ENCODE measurements around the gene COPRS.
"Not testable (repeated sequence)": the region's sequence is repeated elsewhere in the genome, so short reads cannot be mapped to it uniquely, and the experiment has no call there.

The COPRS gene

DNA sequence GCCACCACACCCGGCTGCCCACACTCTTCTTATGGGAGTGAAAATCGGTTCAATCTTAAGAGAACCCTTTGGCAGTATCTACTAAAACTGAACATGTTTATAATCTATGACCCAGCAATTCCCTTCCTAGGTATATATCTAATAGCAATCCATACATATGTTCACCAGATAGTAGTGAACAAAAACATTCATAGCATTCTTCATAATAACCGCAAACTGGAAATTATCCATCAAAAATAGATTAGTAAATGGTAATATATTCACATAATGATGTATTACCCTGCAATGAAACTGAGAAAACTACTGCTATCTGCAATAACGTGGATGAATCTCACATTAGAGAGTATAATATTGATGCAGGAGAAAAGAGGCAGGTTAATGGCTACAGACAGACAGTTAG, 23.1 kb downstream of the COPRS start:
- Histone ChIP-seq H2AFZ (ENCODE audit: low read depth, low read length) (no peak overlapping the region), H3K27me3 (ENCODE audit: insufficient read depth, low read length) (peaks cover 5% of the 10 kb centered on the region), H3K9me3 (ENCODE audit: low read length) (no peaks in the 10 kb centered on the region), H3K4me1 (ENCODE audit: insufficient read depth, low read length) (no peaks in the 10 kb centered on the region), H3K36me3 (ENCODE audit: insufficient read depth, low read length) (no peaks in the 10 kb centered on the region), H3K4me3 (ENCODE audit: low read length) (no peak overlapping the region)

DNA sequence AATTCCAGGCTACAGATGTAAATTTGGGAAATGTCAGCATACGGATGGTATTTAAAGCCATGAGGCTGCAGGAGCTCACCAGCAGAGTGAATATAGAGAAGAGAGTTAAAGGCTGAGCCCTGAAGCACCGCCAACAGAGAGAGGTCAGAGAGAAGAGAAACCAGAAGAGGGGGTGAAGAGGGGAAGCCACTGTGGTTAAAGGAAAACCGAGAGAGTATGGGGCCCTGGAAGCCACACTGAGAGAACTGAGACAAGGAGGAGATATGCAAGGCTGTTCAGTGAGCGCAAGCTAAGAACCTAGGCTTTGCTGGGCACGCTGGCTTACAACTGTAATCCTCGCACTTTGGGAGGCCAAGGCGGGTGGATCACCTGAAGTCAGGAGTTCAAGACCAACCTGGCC, 24.6 kb downstream of the COPRS start:
- Histone ChIP-seq H3K36me3 (ENCODE audit: insufficient read depth, low read length) (no peaks in the 10 kb centered on the region), H3K27me3 (ENCODE audit: insufficient read depth, low read length) (peaks cover 5% of the 10 kb centered on the region), H3K4me1 (ENCODE audit: insufficient read depth, low read length) (no peaks in the 10 kb centered on the region), H2AFZ (ENCODE audit: low read depth, low read length) (no peak overlapping the region), H3K9me3 (ENCODE audit: low read length) (no peaks in the 10 kb centered on the region), H3K4me3 (ENCODE audit: low read length) (no peak overlapping the region)

- H3K4me3 ChIP-seq (ENCODE audit: low read length): no peak overlapping the region
- peaks cover under 1% of the 10 kb centered on the region for H3K27me3 ChIP-seq (ENCODE audit: insufficient read depth, low read length)
- H3K4me1 ChIP-seq (ENCODE audit: insufficient read depth, low read length): no peaks in the 10 kb centered on the region
- no peaks in the 10 kb centered on the region for H3K36me3 ChIP-seq (ENCODE audit: insufficient read depth, low read length)
- no peak overlapping the region for H2AFZ ChIP-seq (ENCODE audit: low read depth, low read length)
- no peaks in the 10 kb centered on the region for H3K9me3 ChIP-seq (ENCODE audit: low read length)
Observed at GRCh38 chr17:31832746-31833145, 26.3 kb downstream of the COPRS start.

DNA sequence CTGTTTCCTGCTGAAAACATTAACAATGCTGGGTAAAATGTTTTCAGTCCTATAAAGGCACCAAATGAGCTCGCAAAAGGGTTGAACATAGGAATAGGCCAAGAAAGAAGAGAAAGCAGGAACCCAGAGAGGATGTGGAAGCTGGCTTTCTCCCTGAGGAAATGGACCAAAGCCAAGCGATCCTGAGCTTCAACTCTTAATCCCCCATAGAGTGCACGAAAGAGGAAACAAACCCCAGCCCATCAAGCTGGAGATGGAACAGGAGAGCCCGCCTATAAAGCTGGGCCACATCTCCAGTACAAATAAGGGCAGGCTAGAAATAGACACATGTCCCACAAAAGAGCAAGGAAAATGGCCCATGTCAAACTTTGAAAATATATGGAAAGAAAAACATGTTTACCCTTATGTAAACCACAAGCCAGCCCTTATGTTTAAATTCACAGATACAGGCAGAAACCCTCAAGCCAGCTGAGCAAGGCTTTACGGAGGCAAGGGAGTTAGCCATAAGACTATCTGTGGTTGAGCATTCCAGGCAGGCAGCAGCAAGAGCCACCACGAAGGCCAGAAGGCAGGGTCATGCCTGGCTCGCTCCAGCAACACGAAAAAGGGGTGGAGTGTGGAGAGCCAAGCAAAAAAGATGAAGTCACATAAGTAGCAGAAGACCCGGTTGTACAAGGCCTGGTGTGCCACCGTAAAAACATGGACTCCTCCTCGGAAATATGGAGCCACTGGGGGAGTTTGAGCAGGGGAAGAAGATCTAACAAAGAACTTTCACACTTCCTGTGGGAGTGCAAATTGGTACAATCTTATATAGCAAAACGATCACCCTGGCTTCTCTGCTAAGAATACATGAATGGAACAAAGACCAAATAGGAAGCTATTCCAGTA, 27.8 kb downstream of the COPRS start:
- H3K4me3 ChIP-seq (ENCODE audit: low read length): no peak overlapping the region
- no peaks in the 10 kb centered on the region for H3K9me3 ChIP-seq (ENCODE audit: low read length)
- H3K36me3 ChIP-seq (ENCODE audit: insufficient read depth, low read length): no peaks in the 10 kb centered on the region
- no peak overlapping the region for H2AFZ ChIP-seq (ENCODE audit: low read depth, low read length)
- no peaks in the 10 kb centered on the region for H3K27me3 ChIP-seq (ENCODE audit: insufficient read depth, low read length)
- no peaks in the 10 kb centered on the region for H3K4me1 ChIP-seq (ENCODE audit: insufficient read depth, low read length)

DNA sequence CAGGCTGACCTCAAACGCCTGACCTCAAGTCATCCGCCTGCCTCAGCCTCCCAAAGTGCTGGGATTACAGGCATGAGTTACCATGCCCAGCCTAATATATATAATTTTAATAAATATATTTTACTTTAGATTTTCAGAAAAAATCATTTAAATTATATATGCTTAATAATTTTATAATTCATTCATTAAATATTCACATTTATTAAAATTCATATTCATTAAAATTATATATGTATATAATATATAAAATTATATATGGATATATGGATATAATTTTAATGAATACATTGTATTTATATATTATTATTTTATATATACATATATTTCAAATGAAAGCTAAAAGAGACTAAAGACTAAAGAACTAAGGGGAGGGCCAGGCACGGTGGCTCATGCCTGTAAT, 29.4 kb downstream of the COPRS start:
- Histone ChIP-seq H2AFZ (ENCODE audit: low read depth, low read length) (no peak overlapping the region), H3K36me3 (ENCODE audit: insufficient read depth, low read length) (no peaks in the 10 kb centered on the region), H3K27me3 (ENCODE audit: insufficient read depth, low read length) (no peaks in the 10 kb centered on the region), H3K4me3 (ENCODE audit: low read length) (no peak overlapping the region), H3K9me3 (ENCODE audit: low read length) (no peaks in the 10 kb centered on the region), H3K4me1 (ENCODE audit: insufficient read depth, low read length) (no peaks in the 10 kb centered on the region)

DNA sequence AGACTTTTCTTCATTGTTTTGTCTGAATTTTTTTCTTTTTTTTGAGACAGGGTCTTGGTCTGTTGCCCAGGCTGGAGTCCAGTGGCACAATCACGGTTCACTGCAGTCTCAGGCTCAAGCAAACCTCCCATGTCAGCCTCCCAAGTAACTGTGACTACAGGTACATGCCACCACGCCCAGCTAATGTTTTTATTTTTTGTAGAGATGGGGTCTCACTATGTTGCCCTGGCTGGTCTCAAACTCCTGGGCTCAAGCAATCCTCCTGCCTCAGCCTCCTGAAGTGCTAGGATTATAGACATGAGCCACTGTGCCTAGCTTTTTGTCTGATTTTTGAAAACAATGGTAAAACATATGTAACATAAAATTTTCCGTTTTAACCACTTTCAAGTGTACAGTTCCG, 30.1 kb downstream of the COPRS start:
- H3K27me3 ChIP-seq (ENCODE audit: insufficient read depth, low read length); H2AFZ ChIP-seq (ENCODE audit: low read depth, low read length); H3K36me3 ChIP-seq (ENCODE audit: insufficient read depth, low read length); H3K4me1 ChIP-seq (ENCODE audit: insufficient read depth, low read length); H3K4me3 ChIP-seq (ENCODE audit: low read length); H3K9me3 ChIP-seq (ENCODE audit: low read length): not testable (repeated sequence)

- Histone ChIP-seq H3K4me1 (ENCODE audit: insufficient read depth, low read length) (no peaks in the 10 kb centered on the region), H3K27me3 (ENCODE audit: insufficient read depth, low read length) (no peaks in the 10 kb centered on the region), H3K36me3 (ENCODE audit: insufficient read depth, low read length) (no peaks in the 10 kb centered on the region), H2AFZ (ENCODE audit: low read depth, low read length) (no peak overlapping the region), H3K9me3 (ENCODE audit: low read length) (no peaks in the 10 kb centered on the region), H3K4me3 (ENCODE audit: low read length) (no peak overlapping the region)
Observed at GRCh38 chr17:31825961-31826691, 32.9 kb downstream of the COPRS start.

DNA sequence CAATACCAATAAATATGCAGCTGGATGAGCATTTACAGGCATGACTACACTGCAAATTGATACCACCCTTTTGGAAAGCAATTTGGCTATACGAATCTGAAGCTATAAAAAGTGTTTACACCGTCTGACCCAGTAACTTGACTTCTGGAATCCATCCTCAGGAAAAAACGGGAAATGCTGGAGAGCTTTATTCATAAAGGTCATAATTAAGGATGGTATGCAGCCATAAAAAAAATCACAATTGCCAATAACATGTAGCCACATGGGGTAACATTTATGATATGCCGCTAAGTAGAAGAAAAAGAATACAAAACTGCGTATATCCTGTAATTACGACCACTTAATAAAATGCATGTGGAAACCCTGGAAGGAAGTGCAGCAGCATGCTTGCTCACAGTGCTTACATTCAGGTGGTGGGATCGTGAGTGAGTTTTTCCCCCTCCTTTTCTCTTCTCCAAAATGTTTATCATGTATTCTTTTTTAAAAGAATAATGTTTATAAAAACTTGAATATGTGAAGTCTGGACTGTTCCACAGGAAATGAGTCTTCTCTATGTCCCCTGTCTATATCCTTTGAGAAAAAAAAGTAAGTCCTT, 34.2 kb downstream of the COPRS start:
- no peak overlapping the region for H2AFZ ChIP-seq (ENCODE audit: low read depth, low read length)
- H3K4me3 ChIP-seq (ENCODE audit: low read length): no peak overlapping the region
- H3K4me1 ChIP-seq (ENCODE audit: insufficient read depth, low read length): no peaks in the 10 kb centered on the region
- no peaks in the 10 kb centered on the region for H3K27me3 ChIP-seq (ENCODE audit: insufficient read depth, low read length)
- H3K9me3 ChIP-seq (ENCODE audit: low read length): no peaks in the 10 kb centered on the region
- H3K36me3 ChIP-seq (ENCODE audit: insufficient read depth, low read length): no peaks in the 10 kb centered on the region

DNA sequence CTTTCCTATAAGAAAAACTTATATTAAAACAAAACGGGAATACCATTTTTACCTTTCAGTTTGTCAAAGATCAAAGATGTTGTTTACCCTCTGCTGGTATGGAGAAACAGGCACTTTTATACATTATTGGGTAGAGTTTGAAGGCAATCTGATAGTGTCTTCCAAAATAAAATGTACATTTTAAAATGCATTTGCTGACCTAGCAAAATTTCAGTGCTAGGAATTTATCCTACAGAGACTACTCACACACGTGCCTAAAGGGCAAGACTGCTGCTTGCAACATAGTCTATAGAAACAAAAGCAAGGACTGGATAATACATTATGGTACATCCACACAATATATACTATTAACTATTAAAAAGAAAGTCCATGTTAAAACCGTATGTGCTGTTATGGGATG, 36.0 kb downstream of the COPRS start:
- Histone ChIP-seq H3K4me3 (ENCODE audit: low read length) (no peak overlapping the region), H2AFZ (ENCODE audit: low read depth, low read length) (no peak overlapping the region), H3K27me3 (ENCODE audit: insufficient read depth, low read length) (no peaks in the 10 kb centered on the region), H3K4me1 (ENCODE audit: insufficient read depth, low read length) (no peaks in the 10 kb centered on the region), H3K36me3 (ENCODE audit: insufficient read depth, low read length) (no peaks in the 10 kb centered on the region), H3K9me3 (ENCODE audit: low read length) (no peaks in the 10 kb centered on the region)

GRCh38 chr17:31820691-31821435, 38.2 kb downstream of the COPRS start:
- Histone ChIP-seq H3K36me3 (ENCODE audit: insufficient read depth, low read length) (no peaks in the 10 kb centered on the region), H3K27me3 (ENCODE audit: insufficient read depth, low read length) (no peaks in the 10 kb centered on the region), H3K4me3 (ENCODE audit: low read length) (no peak overlapping the region), H3K9me3 (ENCODE audit: low read length) (no peaks in the 10 kb centered on the region), H3K4me1 (ENCODE audit: insufficient read depth, low read length) (no peaks in the 10 kb centered on the region), H2AFZ (ENCODE audit: low read depth, low read length) (no peak overlapping the region)

GRCh38 chr17:31819578-31819977, 39.5 kb downstream of the COPRS start:
- no peak overlapping the region for H2AFZ ChIP-seq (ENCODE audit: low read depth, low read length)
- no peaks in the 10 kb centered on the region for H3K4me1 ChIP-seq (ENCODE audit: insufficient read depth, low read length)
- H3K4me3 ChIP-seq (ENCODE audit: low read length): no peak overlapping the region
- no peaks in the 10 kb centered on the region for H3K27me3 ChIP-seq (ENCODE audit: insufficient read depth, low read length)
- no peaks in the 10 kb centered on the region for H3K9me3 ChIP-seq (ENCODE audit: low read length)
- H3K36me3 ChIP-seq (ENCODE audit: insufficient read depth, low read length): no peaks in the 10 kb centered on the region

DNA sequence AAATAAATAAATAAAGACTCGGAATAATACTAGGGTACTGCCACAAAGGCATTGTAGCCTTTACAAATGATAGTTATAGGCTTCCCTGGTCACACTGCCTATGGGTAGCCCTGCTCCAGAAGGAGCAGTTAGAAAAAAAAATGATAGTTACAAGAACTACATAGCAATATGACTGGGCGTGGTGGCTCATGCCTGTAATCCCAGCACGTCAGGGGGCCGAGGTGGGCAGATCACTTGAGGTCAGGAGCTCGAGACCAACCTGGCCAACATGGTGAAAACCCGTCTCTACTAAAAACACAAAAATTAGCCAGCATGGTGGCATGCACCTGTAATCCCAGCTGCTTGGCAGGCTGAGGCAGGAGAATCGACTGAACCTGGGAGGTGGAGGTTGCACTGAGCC, 40.2 kb downstream of the COPRS start:
- H3K27me3 ChIP-seq (ENCODE audit: insufficient read depth, low read length); H3K4me1 ChIP-seq (ENCODE audit: insufficient read depth, low read length); H2AFZ ChIP-seq (ENCODE audit: low read depth, low read length); H3K4me3 ChIP-seq (ENCODE audit: low read length); H3K9me3 ChIP-seq (ENCODE audit: low read length); H3K36me3 ChIP-seq (ENCODE audit: insufficient read depth, low read length): not testable (repeated sequence)

DNA sequence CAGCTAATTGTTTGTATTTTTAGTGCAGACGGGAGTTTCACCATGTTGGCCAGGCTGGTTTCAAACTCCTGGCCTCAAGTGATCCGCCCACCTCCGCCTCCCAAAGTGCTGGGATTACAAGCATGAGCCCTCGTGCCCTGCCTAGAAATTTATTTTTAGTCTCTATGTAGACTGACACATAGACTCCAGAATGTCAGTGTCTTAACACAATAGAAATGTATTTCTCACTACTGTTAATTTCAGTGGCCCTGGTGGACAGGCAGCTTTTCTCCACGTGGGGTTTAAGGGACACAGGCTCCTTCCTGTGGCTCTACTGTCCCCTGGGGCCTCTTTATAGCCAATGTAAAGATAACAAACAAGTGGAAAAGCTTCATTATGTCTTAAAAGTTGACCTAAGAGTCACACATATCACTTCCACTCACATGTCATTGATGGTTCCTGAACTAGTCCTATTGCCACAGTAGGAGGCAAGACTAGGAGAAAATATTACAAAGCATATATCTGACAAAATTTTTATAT, 43.8 kb downstream of the COPRS start:
- Histone ChIP-seq H3K27me3 (ENCODE audit: insufficient read depth, low read length) (no peaks in the 10 kb centered on the region), H3K4me1 (ENCODE audit: insufficient read depth, low read length) (no peaks in the 10 kb centered on the region), H3K9me3 (ENCODE audit: low read length) (no peaks in the 10 kb centered on the region), H3K36me3 (ENCODE audit: insufficient read depth, low read length) (no peaks in the 10 kb centered on the region), H3K4me3 (ENCODE audit: low read length) (no peak overlapping the region), H2AFZ (ENCODE audit: low read depth, low read length) (no peak overlapping the region)

All from neuron (in vitro differentiated cells).